Pancreas (tissue), 10 donors: ENCODE results near the gene PARP4. TPM values are rescaled to one million over a fixed set of nuclear protein-coding genes. Genes with fewer than 3 reads are reported as not detected.
"Not testable (repeated sequence)": the region's sequence is repeated elsewhere in the genome, so short reads cannot be mapped to it uniquely, and the experiment has no call there.

Experiments used
- ATAC-seq, 4 donors: fragments of 200-7000 bp; cut with Tn5 transposase; one replicate each; pipeline versions ENCODE4 v1.8.0 to v1.9.1; 2020; ENCODE audit warnings: mild to moderate bottlenecking in 4 of 4, moderate library complexity in 4 of 4
- DNase-seq, 6 donors: peaks; one replicate each; pipeline ENCODE4 v3.0.0-alpha.2; 2020
- FAIRE-seq: peaks from 2 replicates; lab custom pipeline; 2012; peaks lifted over from hg19 to GRCh38; lab: Jason Lieb, UNC
- H3K27ac ChIP-seq, 4 donors: fragments of 200-600 bp; sonication (generic); 1 replicate in 3 of 4; 2 replicates in 1 of 4; pipeline versions ENCODE4 v1.5.0 to v1.8.0; 2020
- H3K27me3 ChIP-seq, 4 donors: fragments of 200-600 bp; one replicate each; pipeline ENCODE4 v1.8.0; 2021
- H3K36me3 ChIP-seq, 3 donors: fragments of 200-600 bp; sonication (generic) in 1 of 3; one replicate each; pipeline versions ENCODE4 v1.5.0 to v1.8.0; 2020 to 2021
- H3K4me1 ChIP-seq, 3 donors: fragments of 200-600 bp; one replicate each; pipeline ENCODE4 v1.8.0; 2021
- H3K4me3 ChIP-seq, 4 donors: fragments of 200-600 bp; sonication (generic) in 2 of 4; one replicate each; pipeline versions ENCODE4 v1.5.0 to v1.8.0; 2020 to 2021
- H3K9me3 ChIP-seq, 4 donors: fragments of 200-600 bp; one replicate each; pipeline ENCODE4 v1.8.0; 2021
- WGBS, 2 donors: extraction: QIAGEN DNeasy Blood & Tissue Kit; methylation state at CpG; one replicate each; pipeline ENCODE4 v1.1.7; 2013; 5-methylcytosine and 5-hydroxymethylcytosine counted together
- intact Hi-C, 3 donors: fragments of 100-400 bp; cut with DNase I; formaldehyde crosslinking; loops; one replicate each; pipeline versions ENCODE4 v1.11.1 to v1.14.2; 2022
- polyA plus RNA-seq, 2 donors: library from polyadenylated mRNA; stranded (reverse); fragments of 200-250 nt; gene quantifications; one replicate each; pipeline ENCODE4 v1.2.3, GENCODE V29; 2013
- total RNA-seq, 6 donors: library from RNA; stranded (reverse); fragmentation: NEBNext Ultra II Directional in 4 of 6; extraction: Animal tissue kit (Norgen Biotek cat#: 25700) in 4 of 6; gene quantifications; one replicate each; pipeline versions ENCODE4 v1.2.1 to v1.2.4, GENCODE V29; 2021 to 2023
- TF ChIP-seq, protein P1 (sequence below), 4 donors: fragments of 200-600 bp; sonication (generic) in 3 of 4; IDR thresholded peaks; one replicate each; pipeline versions ENCODE4 v1.5.0 to v1.8.0; 2021; ENCODE audit warnings: antibody characterized with exemption in 4 of 4
- donor health status: healthy with polysubstance abuse.
- donor health status: DM: no; HTN: no; CAD: no; lungs with moderate emphysema.
- donor health status: DM: no; HTN: no; CAD: no.
- donor health status: control.
- donor health status: control.
- donor health status: Bipolar disorder and iron deficiency.
- donor health status: DM: yes; HTN: yes; CAD: no.
- donor health status: DM: no; HTN: no; CAD: no.
- donor health status: DM: no; HTN: no; CAD: no.
- donor health status: DM: yes; HTN: yes; CAD: no.

The PARP4 gene
- total and polyA plus RNA-seq, 8 donors = 7.9 to 33.4 (median 15.2) TPM

DNA sequence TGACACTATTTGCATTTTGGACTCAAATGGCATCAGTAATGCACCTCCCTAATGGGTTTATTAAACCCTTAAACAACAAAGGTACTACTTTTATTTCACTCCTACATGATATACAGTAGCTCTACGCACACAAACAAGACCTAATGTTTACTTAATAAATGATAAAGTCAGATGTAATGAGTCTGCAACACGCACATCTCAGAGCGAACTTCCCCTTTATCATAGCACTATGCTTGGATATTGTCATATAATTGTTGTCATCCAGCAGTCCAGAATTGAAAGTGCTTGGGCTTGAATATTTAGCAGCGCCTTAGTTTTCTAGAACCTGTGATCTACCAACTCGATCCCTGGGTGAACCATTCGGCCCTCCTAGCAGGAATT lies 772 bp downstream of the PARP4 start:
- TF ChIP-seq, protein P1, sequence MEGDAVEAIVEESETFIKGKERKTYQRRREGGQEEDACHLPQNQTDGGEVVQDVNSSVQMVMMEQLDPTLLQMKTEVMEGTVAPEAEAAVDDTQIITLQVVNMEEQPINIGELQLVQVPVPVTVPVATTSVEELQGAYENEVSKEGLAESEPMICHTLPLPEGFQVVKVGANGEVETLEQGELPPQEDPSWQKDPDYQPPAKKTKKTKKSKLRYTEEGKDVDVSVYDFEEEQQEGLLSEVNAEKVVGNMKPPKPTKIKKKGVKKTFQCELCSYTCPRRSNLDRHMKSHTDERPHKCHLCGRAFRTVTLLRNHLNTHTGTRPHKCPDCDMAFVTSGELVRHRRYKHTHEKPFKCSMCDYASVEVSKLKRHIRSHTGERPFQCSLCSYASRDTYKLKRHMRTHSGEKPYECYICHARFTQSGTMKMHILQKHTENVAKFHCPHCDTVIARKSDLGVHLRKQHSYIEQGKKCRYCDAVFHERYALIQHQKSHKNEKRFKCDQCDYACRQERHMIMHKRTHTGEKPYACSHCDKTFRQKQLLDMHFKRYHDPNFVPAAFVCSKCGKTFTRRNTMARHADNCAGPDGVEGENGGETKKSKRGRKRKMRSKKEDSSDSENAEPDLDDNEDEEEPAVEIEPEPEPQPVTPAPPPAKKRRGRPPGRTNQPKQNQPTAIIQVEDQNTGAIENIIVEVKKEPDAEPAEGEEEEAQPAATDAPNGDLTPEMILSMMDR (IDR thresholded peaks at IDR 0.05) = no peak
- Histone ChIP-seq H3K9me3 (no peaks in the 10 kb centered on the region), H3K27me3 (no peaks in the 10 kb centered on the region), H3K36me3 (peaks cover 0 to 4% (median 0%) of the 10 kb centered on the region in 3 donors), H3K27ac (peak overlapping the region; percentile 96 to 98 (median 97)), H3K4me1 (peaks cover 0 to 11% (median 5%) of the 10 kb centered on the region in 3 donors), H3K4me3 (peak overlapping the region; percentile 70 to 96 (median 84))
- intact Hi-C loops = no loop called here
- ATAC-seq (no peak), DNase-seq (no peak), FAIRE-seq (no peak)
- WGBS, 2 donors = 1% methylated on average over 6 of the region's 6 CpGs

DNA sequence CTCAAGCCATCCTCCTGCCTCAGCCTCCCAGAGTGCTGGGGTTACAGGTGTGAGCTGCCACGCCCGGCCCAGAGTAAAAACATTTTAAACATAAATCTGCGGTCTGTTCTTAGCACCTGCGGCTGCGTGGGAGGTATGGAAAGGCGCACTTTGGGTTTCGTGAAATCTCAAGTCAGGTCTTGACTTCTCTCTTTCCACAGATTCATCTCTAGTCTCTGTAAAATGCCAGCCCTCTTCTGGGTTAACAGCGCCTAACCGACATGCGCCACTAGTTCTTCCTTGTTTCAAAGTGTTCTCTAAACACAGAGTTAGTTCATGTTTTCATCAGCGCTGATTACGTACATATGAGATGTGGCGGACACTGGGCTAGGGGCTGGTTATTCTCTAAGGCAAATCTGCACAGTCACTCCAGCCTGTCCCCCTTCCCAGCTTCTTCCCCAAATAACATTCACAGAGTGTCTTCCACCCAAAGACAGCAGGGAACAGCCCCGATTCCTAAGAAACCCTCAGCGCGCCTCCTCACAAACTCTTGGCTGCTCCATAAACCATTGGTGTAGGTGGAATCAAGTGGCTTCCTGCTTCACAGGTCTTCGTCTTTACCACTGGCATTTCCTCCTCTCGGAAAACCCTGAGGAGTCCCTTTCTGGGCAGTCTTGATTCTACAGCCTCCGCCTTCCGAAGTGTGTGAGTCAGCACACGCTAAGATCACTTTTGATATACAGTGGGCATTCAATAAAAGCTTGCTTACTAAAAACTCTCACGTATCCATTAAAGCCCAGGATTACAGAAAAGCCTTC lies 1.4 kb downstream of the PARP4 start:
- Histone ChIP-seq H3K27ac (peak overlapping the region in 3 of 4 donors; percentile 96 to 98 (median 98)), H3K4me3 (peak overlapping the region; percentile 70 to 96 (median 84)), H3K9me3 (no peaks in the 10 kb centered on the region), H3K36me3 (peaks cover 0 to 4% (median 0%) of the 10 kb centered on the region in 3 donors), H3K4me1 (peaks cover 0 to 11% (median 5%) of the 10 kb centered on the region in 3 donors), H3K27me3 (no peaks in the 10 kb centered on the region)
- ATAC-seq (peak in 2 of 4 donors; percentile 3 to 40), DNase-seq (peak in 1 of 6 donors; percentile 14), FAIRE-seq (no peak)
- intact Hi-C loops = no loop called here
- 73 to 75% methylated on average over 22 of the region's 22 CpGs for WGBS, 2 donors
- TF ChIP-seq, protein P1 (IDR thresholded peaks at IDR 0.05) = no peak

DNA sequence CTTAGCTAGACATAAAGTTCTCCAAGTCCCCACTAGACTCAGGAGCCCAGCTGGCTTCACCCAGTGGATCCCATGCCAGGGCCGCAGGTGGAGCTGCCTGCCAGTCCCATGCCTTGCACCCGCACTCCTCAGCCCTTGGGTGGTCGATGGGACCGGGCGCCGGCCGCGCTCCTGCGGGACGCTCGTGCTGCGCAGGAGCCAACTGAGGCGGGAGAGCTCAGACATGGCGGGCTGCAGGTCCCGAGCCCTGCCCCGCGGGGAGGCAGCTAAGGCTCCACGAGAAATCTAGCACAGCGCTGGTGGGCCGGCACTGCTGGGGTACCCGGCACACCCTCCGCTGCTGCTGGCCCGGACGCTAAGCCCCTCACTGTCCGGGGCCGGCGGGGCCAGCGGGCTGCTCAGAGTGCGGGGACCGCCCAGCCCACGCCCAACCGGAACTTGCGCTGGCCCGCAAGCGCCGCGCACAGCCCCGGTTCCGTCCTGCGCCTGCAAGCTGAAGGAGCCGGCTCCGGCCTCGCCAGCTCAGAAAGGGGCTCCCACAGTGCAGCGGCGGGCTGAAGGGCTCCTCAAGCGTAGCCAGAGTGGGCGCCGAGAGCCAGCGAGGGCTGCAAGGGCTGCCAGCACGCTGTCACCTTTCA lies 5.8 kb downstream of the PARP4 start:
- Histone ChIP-seq H3K27ac (no peak overlapping the region), H3K4me3 (no peak overlapping the region), H3K27me3 (no peaks in the 10 kb centered on the region), H3K9me3 (no peaks in the 10 kb centered on the region), H3K4me1 (peaks cover 0 to 10% (median 5%) of the 10 kb centered on the region in 3 donors), H3K36me3 (peaks cover 0 to 4% (median 0%) of the 10 kb centered on the region in 3 donors)
- DNase-seq (peak in 1 of 6 donors; percentile 73), FAIRE-seq (no peak), ATAC-seq (no peak)
- intact Hi-C loops = no loop called here
- 97% methylated on average over 44 to 50 of the region's 50 CpGs for WGBS, 2 donors
- TF ChIP-seq, protein P1 (IDR thresholded peaks at IDR 0.05) = no peak

DNA sequence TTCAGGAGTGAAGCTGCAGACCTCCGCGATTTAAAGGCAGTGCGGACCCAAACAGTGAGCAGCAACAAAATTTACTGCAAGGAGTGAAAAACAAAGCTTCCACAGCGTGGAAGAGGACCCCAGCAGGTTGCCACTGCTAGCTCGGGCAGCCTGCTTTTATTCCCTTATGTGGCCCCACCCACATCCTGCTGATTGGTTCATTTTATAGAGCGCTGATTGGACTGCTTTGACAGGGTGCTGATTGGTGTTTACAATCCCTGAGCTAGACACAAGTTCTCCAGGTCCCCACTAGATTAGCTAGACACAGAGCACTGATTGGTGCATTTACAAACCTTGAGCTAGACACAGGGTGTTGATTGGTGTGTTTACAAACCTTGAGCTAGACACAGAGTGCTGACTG lies 6.3 kb downstream of the PARP4 start:
- H3K4me1 ChIP-seq, DNase-seq, H3K36me3 ChIP-seq, ATAC-seq, H3K27me3 ChIP-seq, H3K4me3 ChIP-seq, FAIRE-seq, intact Hi-C loops, H3K9me3 ChIP-seq, H3K27ac ChIP-seq: not testable (repeated sequence)
- WGBS, 2 donors = 97 to 99% methylated on average over 6 of the region's 6 CpGs

DNA sequence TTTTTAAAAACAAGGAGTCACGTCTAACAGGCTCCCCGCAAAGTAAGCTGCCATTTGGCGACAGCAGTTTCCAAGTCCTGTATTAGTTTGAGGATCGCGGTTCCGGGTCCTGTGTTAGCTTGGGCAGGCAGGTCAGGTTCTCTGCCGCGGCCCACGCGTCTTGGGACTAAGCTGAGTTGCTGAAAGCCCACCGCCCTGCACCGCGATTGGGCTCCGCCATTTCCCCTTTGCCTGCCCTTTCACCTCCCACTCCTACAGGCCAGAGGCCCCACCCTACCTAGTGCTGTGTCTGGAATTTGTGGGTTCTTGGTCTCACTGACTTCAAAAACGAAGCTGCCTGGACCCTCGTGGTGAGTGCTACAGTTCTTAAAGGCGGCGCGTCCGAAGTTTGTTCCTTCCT lies 6.8 kb downstream of the PARP4 start:
- Histone ChIP-seq H3K4me3 (no peak overlapping the region), H3K4me1 (no peaks in the 10 kb centered on the region), H3K27me3 (no peaks in the 10 kb centered on the region), H3K9me3 (no peaks in the 10 kb centered on the region), H3K36me3 (peaks cover 0 to 4% (median 0%) of the 10 kb centered on the region in 3 donors), H3K27ac (no peak overlapping the region)
- FAIRE-seq (no peak), ATAC-seq (no peak), DNase-seq (no peak)
- 96 to 97% methylated on average over 20 of the region's 20 CpGs for WGBS, 2 donors
- TF ChIP-seq, protein P1 (IDR thresholded peaks at IDR 0.05) = no peak
- intact Hi-C loops = no loop called here
